Smooth muscle cell (in vitro differentiated cells): ENCODE data around the gene CDC123. TPM values are rescaled to one million over a fixed set of nuclear protein-coding genes. Genes with fewer than 3 reads are reported as not detected.

Source experiments
- DNase-seq: peaks from one replicate; lab custom pipeline; 2025; ENCODE audit not compliant: unreplicated experiment; lab: John Stamatoyannopoulos, UW
- H2AFZ ChIP-seq: fragments of 200-600 bp; sonication (generic); 2 replicates; pipeline ENCODE4 v1.6.0; 2016; ENCODE audit warnings: antibody characterized with exemption, low read depth, mild to moderate bottlenecking
- H3F3A ChIP-seq: fragments of 200-600 bp; sonication (generic); 2 replicates; pipeline ENCODE4 v1.6.0; 2017; ENCODE audit warnings: antibody characterized with exemption, low read depth
- H3K27ac ChIP-seq: fragments of 200-600 bp; sonication (generic); 2 replicates; pipeline ENCODE4 v1.5.1; 2016; ENCODE audit warnings: low read depth, mild to moderate bottlenecking
- H3K27me3 ChIP-seq: fragments of 200-600 bp; sonication (generic); 2 replicates; pipeline ENCODE4 v1.6.1; 2016; ENCODE audit warnings: low read depth, mild to moderate bottlenecking
- H3K36me3 ChIP-seq: fragments of 200-600 bp; sonication (generic); 2 replicates; pipeline ENCODE4 v1.5.1; 2016; ENCODE audit warnings: low read depth
- H3K4me1 ChIP-seq: fragments of 200-600 bp; sonication (generic); 2 replicates; pipeline ENCODE4 v1.5.1; 2016; ENCODE audit warnings: low read depth
- H3K4me2 ChIP-seq: fragments of 200-600 bp; sonication (generic); 2 replicates; pipeline ENCODE4 v1.6.0; 2016; ENCODE audit warnings: mild to moderate bottlenecking
- H3K4me3 ChIP-seq: fragments of 200-600 bp; sonication (generic); 2 replicates; pipeline ENCODE4 v1.5.1; 2016; ENCODE audit warnings: mild to moderate bottlenecking
- H3K79me2 ChIP-seq: fragments of 200-600 bp; sonication (generic); 2 replicates; pipeline ENCODE4 v1.6.0; 2016; ENCODE audit warnings: low read depth, mild to moderate bottlenecking
- H3K9ac ChIP-seq: fragments of 200-600 bp; sonication (generic); 2 replicates; pipeline ENCODE4 v1.6.0; 2016; ENCODE audit warnings: low read depth
- H3K9me3 ChIP-seq: fragments of 200-600 bp; sonication (generic); replicated peaks from 2 replicates; pipeline ENCODE4 v1.5.1; 2016; ENCODE audit warnings: low read depth
- H4K20me1 ChIP-seq: fragments of 200-600 bp; sonication (generic); 2 replicates; pipeline ENCODE4 v1.6.0; 2016; ENCODE audit warnings: low read depth
- WGBS: methylation state at CpG from one replicate; pipeline ENCODE4 v1.1.7; 2016; ENCODE audit warnings: low lambda C conversion rate; 5-methylcytosine and 5-hydroxymethylcytosine counted together
- polyA plus RNA-seq: library from polyadenylated mRNA; unstranded; fragments of >200 nt; fragmentation: Nextera tagmentation; extraction: Ambion mirVana; gene quantifications from 2 replicates; pipeline ENCODE4 v1.2.1, GENCODE V29; 2016
- total RNA-seq: library from RNA; depleted of rRNA; stranded (reverse); fragments of >200 nt; gene quantifications from 2 replicates; pipeline ENCODE4 v1.2.3, GENCODE V29; 2014
- TF ChIP-seq, protein P1 (sequence below): fragments of 200-600 bp; sonication (generic); IDR thresholded peaks from 2 replicates; pipeline ENCODE4 v1.5.1; 2017; ENCODE audit warnings: borderline replicate concordance, mild to moderate bottlenecking, antibody characterized with exemption; ENCODE audit not compliant: insufficient read depth, poor library complexity, severe bottlenecking

CDC123 gene
- total and polyA plus RNA-seq, 2 experiments from 2014 or later: 78.2 to 97.2 TPM

DNA sequence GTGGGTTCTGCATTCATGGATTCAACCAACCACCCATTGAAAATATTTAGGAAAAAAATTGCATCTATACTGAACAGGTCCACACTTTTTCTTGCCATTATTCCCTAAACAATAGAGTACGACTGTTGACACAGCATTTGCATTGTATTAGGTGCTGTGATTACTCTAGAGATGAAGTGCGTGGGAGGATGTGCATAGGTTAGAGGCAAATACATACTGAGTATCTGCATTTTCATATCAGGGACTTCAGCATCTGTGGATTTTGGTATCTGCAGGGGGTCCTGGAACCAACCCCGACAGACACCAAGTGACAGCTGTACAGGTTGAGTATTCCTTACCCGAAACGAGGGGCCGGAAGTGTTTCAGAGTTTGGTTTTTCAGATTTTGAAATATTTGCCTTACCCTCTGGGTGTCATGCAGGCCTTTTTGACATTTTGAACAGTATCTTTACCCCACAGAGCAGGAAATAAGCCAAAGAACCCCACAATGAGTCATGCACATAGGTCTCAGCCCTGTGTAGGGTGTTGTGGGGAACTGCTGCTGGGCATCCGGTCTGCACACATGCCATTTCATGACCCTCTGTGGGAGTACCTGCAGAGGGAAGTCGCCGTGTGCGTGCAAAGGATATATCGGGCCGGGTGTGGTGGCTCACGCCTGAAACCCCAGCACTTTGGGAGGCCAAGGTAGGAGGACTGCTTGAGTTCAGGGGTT is 14.8 kb upstream of the CDC123 start:
- Histone ChIP-seq H3K9me3 (no peaks in the 10 kb centered on the region), H3F3A (no peaks in the 10 kb centered on the region), H2AFZ (no peak overlapping the region), H4K20me1 (no peaks in the 10 kb centered on the region), H3K4me3 (no peak overlapping the region), H3K4me1 (no peaks in the 10 kb centered on the region), H3K9ac (no peak overlapping the region), H3K79me2 (no peaks in the 10 kb centered on the region), H3K27ac (no peak overlapping the region), H3K36me3 (peaks cover 11% of the 10 kb centered on the region), H3K4me2 (no peak overlapping the region), H3K27me3 (no peaks in the 10 kb centered on the region)
- WGBS: 94% methylated on average over 13 of the region's 13 CpGs
- TF ChIP-seq, protein P1, sequence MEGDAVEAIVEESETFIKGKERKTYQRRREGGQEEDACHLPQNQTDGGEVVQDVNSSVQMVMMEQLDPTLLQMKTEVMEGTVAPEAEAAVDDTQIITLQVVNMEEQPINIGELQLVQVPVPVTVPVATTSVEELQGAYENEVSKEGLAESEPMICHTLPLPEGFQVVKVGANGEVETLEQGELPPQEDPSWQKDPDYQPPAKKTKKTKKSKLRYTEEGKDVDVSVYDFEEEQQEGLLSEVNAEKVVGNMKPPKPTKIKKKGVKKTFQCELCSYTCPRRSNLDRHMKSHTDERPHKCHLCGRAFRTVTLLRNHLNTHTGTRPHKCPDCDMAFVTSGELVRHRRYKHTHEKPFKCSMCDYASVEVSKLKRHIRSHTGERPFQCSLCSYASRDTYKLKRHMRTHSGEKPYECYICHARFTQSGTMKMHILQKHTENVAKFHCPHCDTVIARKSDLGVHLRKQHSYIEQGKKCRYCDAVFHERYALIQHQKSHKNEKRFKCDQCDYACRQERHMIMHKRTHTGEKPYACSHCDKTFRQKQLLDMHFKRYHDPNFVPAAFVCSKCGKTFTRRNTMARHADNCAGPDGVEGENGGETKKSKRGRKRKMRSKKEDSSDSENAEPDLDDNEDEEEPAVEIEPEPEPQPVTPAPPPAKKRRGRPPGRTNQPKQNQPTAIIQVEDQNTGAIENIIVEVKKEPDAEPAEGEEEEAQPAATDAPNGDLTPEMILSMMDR: no peak
- DNase-seq: no peak

DNA sequence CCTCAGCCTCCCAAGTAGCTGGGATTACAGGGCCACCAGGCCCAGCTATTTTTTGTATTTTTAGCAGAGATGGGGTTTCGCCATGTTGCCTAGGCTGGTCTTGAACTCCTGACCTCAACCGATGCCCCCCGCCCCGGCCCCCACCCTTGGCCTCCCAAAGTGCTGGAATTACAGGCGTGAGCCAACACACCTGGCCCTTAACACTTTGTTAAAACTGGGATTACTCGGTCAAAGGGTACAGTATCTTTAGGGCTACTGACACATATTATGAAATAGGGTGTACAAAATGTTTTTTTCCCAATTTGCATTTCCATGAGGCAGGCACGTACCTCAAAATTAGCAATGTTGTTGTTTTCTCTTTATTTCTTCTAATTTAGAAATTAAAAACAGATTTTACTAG is 11.8 kb upstream of the CDC123 start:
- H3K36me3 ChIP-seq: peaks cover 11% of the 10 kb centered on the region
- H3K4me3 ChIP-seq: no peak overlapping the region
- H3K79me2 ChIP-seq: peaks cover 21% of the 10 kb centered on the region
- no peaks in the 10 kb centered on the region for H3F3A ChIP-seq
- no peak for DNase-seq
- TF ChIP-seq, protein P1: no peak
- H3K4me1 ChIP-seq: no peaks in the 10 kb centered on the region
- no peaks in the 10 kb centered on the region for H3K27me3 ChIP-seq
- 100% methylated on average over 7 of the region's 7 CpGs for WGBS
- no peak overlapping the region for H3K9ac ChIP-seq
- no peaks in the 10 kb centered on the region for H3K9me3 ChIP-seq
- no peak overlapping the region for H2AFZ ChIP-seq
- H3K4me2 ChIP-seq: no peak overlapping the region
- H4K20me1 ChIP-seq: peaks cover 11% of the 10 kb centered on the region
- no peak overlapping the region for H3K27ac ChIP-seq

DNA sequence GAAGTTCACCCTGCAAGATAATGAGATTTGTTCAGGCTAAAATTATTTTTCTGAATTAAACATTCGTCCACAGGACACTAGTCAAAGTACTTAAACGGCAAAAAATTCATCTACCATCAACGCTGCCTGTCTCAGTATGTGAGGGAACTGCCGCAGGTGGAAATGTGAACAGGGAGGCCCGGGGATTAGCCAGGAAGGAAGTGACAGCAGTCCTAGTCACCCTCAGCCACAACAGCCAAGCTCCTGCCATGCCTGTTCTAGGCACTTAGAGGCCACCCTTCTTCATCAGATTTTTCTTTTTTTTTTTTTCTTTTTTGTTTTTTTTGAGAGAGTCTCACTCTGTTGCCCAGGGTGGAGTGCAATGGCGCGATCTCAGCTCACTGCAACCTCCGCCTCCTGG is 9.7 kb upstream of the CDC123 start:
- no peaks in the 10 kb centered on the region for H3F3A ChIP-seq
- 95% methylated on average over 8 of the region's 8 CpGs for WGBS
- no peak overlapping the region for H3K4me3 ChIP-seq
- TF ChIP-seq, protein P1: no peak
- no peaks in the 10 kb centered on the region for H3K9me3 ChIP-seq
- H3K27ac ChIP-seq: no peak overlapping the region
- no peaks in the 10 kb centered on the region for H3K27me3 ChIP-seq
- no peaks in the 10 kb centered on the region for H3K4me1 ChIP-seq
- peaks cover 11% of the 10 kb centered on the region for H3K36me3 ChIP-seq
- peaks cover 15% of the 10 kb centered on the region for H4K20me1 ChIP-seq
- no peak overlapping the region for H2AFZ ChIP-seq
- no peak for DNase-seq
- H3K9ac ChIP-seq: no peak overlapping the region
- H3K4me2 ChIP-seq: no peak overlapping the region
- peaks cover 41% of the 10 kb centered on the region for H3K79me2 ChIP-seq

DNA sequence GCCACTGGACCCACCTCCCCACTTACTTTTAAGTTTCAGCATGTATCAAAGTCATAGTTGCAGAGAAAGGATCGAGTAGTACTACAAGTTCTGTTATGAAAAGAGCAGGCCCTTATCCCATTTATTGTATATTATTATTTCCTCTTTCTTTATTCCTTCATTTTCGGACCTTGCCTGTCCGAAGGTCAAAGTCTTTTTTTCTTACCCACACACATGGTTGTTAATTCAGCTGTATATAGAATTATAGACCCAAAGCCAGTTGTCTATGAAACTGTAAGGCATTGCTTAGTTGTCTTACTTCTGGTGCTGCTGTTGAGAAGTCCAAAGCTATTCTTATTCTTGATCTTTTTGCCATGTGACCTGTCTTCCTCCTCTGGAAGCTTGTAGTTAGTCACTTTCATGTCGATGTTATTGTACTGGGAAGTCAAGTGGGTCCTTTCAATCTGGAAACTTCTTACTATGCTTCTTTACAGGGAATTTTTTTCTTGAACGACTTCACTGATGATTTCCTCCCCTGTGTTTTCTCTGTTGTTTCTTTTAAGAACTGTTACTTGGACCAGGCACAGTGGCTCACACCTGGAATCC is 8.6 kb upstream of the CDC123 start:
- Histone ChIP-seq H3K4me2 (no peak overlapping the region), H3K9ac (no peak overlapping the region), H3K79me2 (peaks cover 52% of the 10 kb centered on the region), H3K27ac (no peak overlapping the region), H4K20me1 (peaks cover 15% of the 10 kb centered on the region), H3F3A (no peaks in the 10 kb centered on the region), H3K9me3 (no peaks in the 10 kb centered on the region), H3K36me3 (peaks cover 11% of the 10 kb centered on the region), H2AFZ (no peak overlapping the region), H3K27me3 (no peaks in the 10 kb centered on the region), H3K4me1 (no peaks in the 10 kb centered on the region), H3K4me3 (no peak overlapping the region)
- no peak for DNase-seq
- 92% methylated on average over 5 of the region's 5 CpGs for WGBS
- TF ChIP-seq, protein P1: no peak
